ENCODE results near the gene NRBP1.
A peak's percentile ranks its signal among the peaks of the same experiment; 100 is the strongest.

NRBP1 gene

DNA sequence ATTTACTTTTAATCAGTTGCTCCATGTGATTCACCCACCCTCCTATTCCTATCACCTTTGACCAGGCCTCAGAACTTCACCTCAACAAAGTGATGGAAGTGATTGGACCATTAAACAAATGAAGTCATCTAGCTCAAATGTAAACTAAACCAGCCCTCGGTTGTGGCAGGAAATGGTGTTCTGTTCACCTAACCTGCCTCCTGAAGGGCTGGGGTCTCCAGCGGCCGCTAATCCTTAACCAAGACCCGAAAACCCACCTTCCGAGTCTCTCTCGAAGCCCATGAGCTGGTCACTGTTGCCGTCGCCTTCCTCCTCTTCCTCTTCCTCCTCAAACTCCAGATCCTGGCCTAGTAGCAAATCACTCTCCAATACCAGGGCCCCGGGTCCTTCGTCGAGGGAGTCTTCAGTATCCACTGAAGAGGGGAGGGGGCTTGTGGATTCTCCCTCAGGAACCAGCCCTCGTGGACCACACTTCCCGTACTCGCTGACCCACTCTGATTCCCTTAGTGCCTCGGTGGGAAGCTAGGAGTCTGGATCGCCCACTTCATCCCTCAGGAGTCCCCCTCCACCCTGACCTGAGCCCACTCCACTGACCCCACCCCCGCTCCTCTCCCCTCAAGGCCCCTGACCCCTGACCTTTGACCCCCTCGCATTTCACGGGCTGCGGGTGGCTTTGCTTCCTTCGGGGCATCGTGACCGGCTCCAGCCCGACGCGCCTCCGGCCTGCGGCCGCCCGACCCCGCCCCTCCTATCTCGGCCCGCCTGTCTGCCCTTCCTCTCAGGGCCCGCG lies 48.4 kb upstream of the NRBP1 start:
- H3K27ac ChIP-seq (ENCODE audit: low read depth, low read length): peak overlapping the region; percentile 75
- H3F3A ChIP-seq (ENCODE audit: insufficient read depth): peaks cover 30% of the 10 kb centered on the region

GRCh38 chr2:27380626-27381545 lies 47.5 kb upstream of the NRBP1 start, which contains the start of gene ZNF513:
ZNF513 (minus strand) TSS chr2:27380734; CDS start chr2:27380526, 208 bp downstream.
- Histone ChIP-seq H3K9ac (ENCODE audit: low read length) (peak within 1 kb of the TSS; percentile 78), H3K36me3 (ENCODE audit: low read length) (peaks cover 17% of the 10 kb centered on the region; the same call in 1 of the 2 replicates), H3K27me3 (ENCODE audit: low read length) (no peaks in the 10 kb centered on the region), H3K9me2 (replicated peaks; ENCODE audit: insufficient read depth, low read length) (no peaks in the 10 kb centered on the region), H3K4me3 (ENCODE audit: insufficient read depth, low read length, poor library complexity, severe bottlenecking) (peak within 1 kb of the TSS; percentile 81), H3K4me2 (ENCODE audit: low read depth, low read length, poor library complexity, severe bottlenecking) (peak within 1 kb of the TSS; percentile 80), H4K20me1 (ENCODE audit: low read depth, low read length) (no peaks in the 10 kb centered on the region), H3K79me2 (ENCODE audit: insufficient read depth, low read length) (0 out of 2 replicates have a peak, but pooled peaks cover 7% of the 10 kb centered on the region), H2AFZ (ENCODE audit: low read depth, low read length, severe bottlenecking) (peak within 1 kb of the TSS; percentile 63), H3K27ac (ENCODE audit: low read depth, low read length) (peak within 1 kb of the TSS; percentile 75), H3F3A (ENCODE audit: insufficient read depth) (peaks cover 30% of the 10 kb centered on the region), H3K9me3 (ENCODE audit: insufficient read depth, low read length) (no peaks in the 10 kb centered on the region)
- TF ChIP-seq, protein P1, sequence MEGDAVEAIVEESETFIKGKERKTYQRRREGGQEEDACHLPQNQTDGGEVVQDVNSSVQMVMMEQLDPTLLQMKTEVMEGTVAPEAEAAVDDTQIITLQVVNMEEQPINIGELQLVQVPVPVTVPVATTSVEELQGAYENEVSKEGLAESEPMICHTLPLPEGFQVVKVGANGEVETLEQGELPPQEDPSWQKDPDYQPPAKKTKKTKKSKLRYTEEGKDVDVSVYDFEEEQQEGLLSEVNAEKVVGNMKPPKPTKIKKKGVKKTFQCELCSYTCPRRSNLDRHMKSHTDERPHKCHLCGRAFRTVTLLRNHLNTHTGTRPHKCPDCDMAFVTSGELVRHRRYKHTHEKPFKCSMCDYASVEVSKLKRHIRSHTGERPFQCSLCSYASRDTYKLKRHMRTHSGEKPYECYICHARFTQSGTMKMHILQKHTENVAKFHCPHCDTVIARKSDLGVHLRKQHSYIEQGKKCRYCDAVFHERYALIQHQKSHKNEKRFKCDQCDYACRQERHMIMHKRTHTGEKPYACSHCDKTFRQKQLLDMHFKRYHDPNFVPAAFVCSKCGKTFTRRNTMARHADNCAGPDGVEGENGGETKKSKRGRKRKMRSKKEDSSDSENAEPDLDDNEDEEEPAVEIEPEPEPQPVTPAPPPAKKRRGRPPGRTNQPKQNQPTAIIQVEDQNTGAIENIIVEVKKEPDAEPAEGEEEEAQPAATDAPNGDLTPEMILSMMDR (IDR thresholded peaks at IDR 0.05; ENCODE audit: insufficient read depth, low read length, poor library complexity, severe bottlenecking): no peak
- TF ChIP-seq EZH2phosphoT487 (conservative IDR thresholded peaks at IDR 0.05; ENCODE audit: low read length): no peak

More for the DNA sequence above, 48.4 kb upstream of the NRBP1 start:
- Histone ChIP-seq H3K79me2 (ENCODE audit: insufficient read depth, low read length) (0 out of 2 replicates have a peak, but pooled peaks cover 7% of the 10 kb centered on the region), H2AFZ (ENCODE audit: low read depth, low read length, severe bottlenecking) (no peak overlapping the region), H3K27me3 (ENCODE audit: low read length) (no peaks in the 10 kb centered on the region), H3K9ac (ENCODE audit: low read length) (peak overlapping the region; percentile 78), H3K4me2 (ENCODE audit: low read depth, low read length, poor library complexity, severe bottlenecking) (peak overlapping the region; percentile 80), H3K9me2 (replicated peaks; ENCODE audit: insufficient read depth, low read length) (no peaks in the 10 kb centered on the region), H3K9me3 (ENCODE audit: insufficient read depth, low read length) (no peaks in the 10 kb centered on the region), H3K36me3 (ENCODE audit: low read length) (0 out of 2 replicates have a peak, but pooled peaks cover 9% of the 10 kb centered on the region), H3K4me3 (ENCODE audit: insufficient read depth, low read length, poor library complexity, severe bottlenecking) (peak overlapping the region; percentile 81), H4K20me1 (ENCODE audit: low read depth, low read length) (no peaks in the 10 kb centered on the region)
- no peak for TF ChIP-seq EZH2phosphoT487 (conservative IDR thresholded peaks at IDR 0.05; ENCODE audit: low read length)
- TF ChIP-seq, protein P1 (IDR thresholded peaks at IDR 0.05; ENCODE audit: insufficient read depth, low read length, poor library complexity, severe bottlenecking): no peak

GRCh38 chr2:27381577-27382181 lies 46.8 kb upstream of the NRBP1 start:
- no peak overlapping the region for H3K4me3 ChIP-seq (ENCODE audit: insufficient read depth, low read length, poor library complexity, severe bottlenecking)
- H3K9me3 ChIP-seq (ENCODE audit: insufficient read depth, low read length): no peaks in the 10 kb centered on the region
- 0 out of 2 replicates have a peak, but pooled peaks cover 7% of the 10 kb centered on the region for H3K79me2 ChIP-seq (ENCODE audit: insufficient read depth, low read length)
- no peaks in the 10 kb centered on the region for H4K20me1 ChIP-seq (ENCODE audit: low read depth, low read length)
- H3K9ac ChIP-seq (ENCODE audit: low read length): no peak overlapping the region
- H3K27me3 ChIP-seq (ENCODE audit: low read length): no peaks in the 10 kb centered on the region
- H3K9me2 ChIP-seq (replicated peaks; ENCODE audit: insufficient read depth, low read length): no peaks in the 10 kb centered on the region
- H3K36me3 ChIP-seq (ENCODE audit: low read length): peaks cover 21% of the 10 kb centered on the region; the same call in 1 of the 2 replicates
- H3K27ac ChIP-seq (ENCODE audit: low read depth, low read length): peak overlapping the region; percentile 75
- H2AFZ ChIP-seq (ENCODE audit: low read depth, low read length, severe bottlenecking): no peak overlapping the region
- H3K4me2 ChIP-seq (ENCODE audit: low read depth, low read length, poor library complexity, severe bottlenecking): no peak overlapping the region
- H3F3A ChIP-seq (ENCODE audit: insufficient read depth): peaks cover 30% of the 10 kb centered on the region
- TF ChIP-seq, protein P1 (IDR thresholded peaks at IDR 0.05; ENCODE audit: insufficient read depth, low read length, poor library complexity, severe bottlenecking): no peak
- no peak for TF ChIP-seq EZH2phosphoT487 (conservative IDR thresholded peaks at IDR 0.05; ENCODE audit: low read length)

Measured in SU-DHL-6 (cell line).